NCI-H1105 (cell line): ENCODE measurements around the gene ANO3.

Experiments
- DNase-seq: peaks from one replicate; lab custom pipeline; 2025; lab: John Stamatoyannopoulos, UW

The ANO3 gene

DNA sequence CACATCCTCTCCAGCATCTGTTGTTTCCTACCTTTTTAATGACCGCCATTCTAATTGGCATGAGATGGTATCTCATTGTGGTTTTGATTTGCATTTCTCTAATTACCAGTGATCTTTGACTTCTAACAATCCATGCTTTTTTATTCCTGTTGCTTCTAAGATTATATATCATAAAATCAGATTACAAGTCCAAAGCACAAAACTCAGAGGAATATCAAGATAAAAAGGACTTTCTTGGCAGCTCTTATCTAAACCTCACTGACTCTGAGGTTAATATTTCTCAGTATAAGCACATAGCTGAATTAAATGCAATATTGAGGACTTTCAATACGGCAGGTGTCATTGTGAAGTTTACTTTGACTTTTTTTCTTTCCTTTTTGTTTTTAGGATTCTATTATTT lies 378.6 kb downstream of the ANO3 start:
- no peak for DNase-seq

DNA sequence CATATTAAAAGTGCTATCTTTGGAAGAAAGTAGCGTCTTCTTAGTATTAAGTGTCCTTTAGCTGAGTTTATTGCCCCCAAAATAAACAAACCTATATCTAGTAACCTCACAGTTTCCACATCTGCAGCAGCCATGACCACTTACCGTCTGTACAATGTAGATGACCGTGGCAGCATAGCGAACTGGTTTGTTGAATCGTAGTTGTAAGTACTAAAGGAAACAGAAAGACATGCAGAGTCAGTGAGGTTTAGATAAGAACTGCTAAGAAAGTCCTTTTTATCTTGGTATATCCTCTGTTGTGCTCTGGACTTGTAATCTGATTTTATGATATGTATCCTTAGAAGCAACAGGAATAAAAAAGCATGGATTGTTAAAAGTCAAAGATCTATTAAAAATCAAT lies 380.6 kb downstream of the ANO3 start:
- no peak for DNase-seq
